Kidney capillary endothelial cell (primary cell): Measurements from ENCODE around the gene VSTM2B.

ENCODE experiments used
- DNase-seq: peaks from one replicate; pipeline ENCODE4 v3.0.0-alpha.2; 2018; ENCODE audit warnings: low spot score

The VSTM2B gene

GRCh38 chr19:29568036-29569025 lies 42.5 kb downstream of the VSTM2B start:
- DNase-seq = no peak

GRCh38 chr19:29569038-29569911 lies 43.5 kb downstream of the VSTM2B start:
- no peak for DNase-seq

GRCh38 chr19:29571181-29571580 lies 45.4 kb downstream of the VSTM2B start:
- DNase-seq = no peak

- no peak for DNase-seq
These were observed 47.7 kb downstream of the VSTM2B start for GRCh38 chr19:29573486-29573885.

- DNase-seq = no peak
These were observed 48.7 kb downstream of the VSTM2B start for GRCh38 chr19:29574510-29574909.

- no peak for DNase-seq
These were observed 50.3 kb downstream of the VSTM2B start for GRCh38 chr19:29576046-29576606.

- DNase-seq = no peak
These were observed 51.2 kb downstream of the VSTM2B start for GRCh38 chr19:29576761-29577648.

GRCh38 chr19:29577649-29577963 lies 51.8 kb downstream of the VSTM2B start:
- no peak for DNase-seq

GRCh38 chr19:29578349-29578748 lies 52.6 kb downstream of the VSTM2B start:
- DNase-seq = no peak

GRCh38 chr19:29579308-29579910 lies 53.6 kb downstream of the VSTM2B start:
- DNase-seq = no peak

- DNase-seq = no peak
These were observed 55.6 kb downstream of the VSTM2B start for GRCh38 chr19:29581398-29581797.

GRCh38 chr19:29583196-29583999 lies 57.6 kb downstream of the VSTM2B start:
- peak; percentile 30 for DNase-seq

GRCh38 chr19:29586401-29586800 lies 60.6 kb downstream of the VSTM2B start:
- no peak for DNase-seq

- DNase-seq = no peak
These were observed 61.3 kb downstream of the VSTM2B start for GRCh38 chr19:29587059-29587458.

GRCh38 chr19:29587518-29587986 lies 61.8 kb downstream of the VSTM2B start:
- DNase-seq = peak; percentile 31

- DNase-seq = no peak
These were observed 62.3 kb downstream of the VSTM2B start for GRCh38 chr19:29588095-29588494.

GRCh38 chr19:29590278-29590677 lies 64.5 kb downstream of the VSTM2B start:
- DNase-seq = no peak

GRCh38 chr19:29591670-29592069 lies 65.9 kb downstream of the VSTM2B start:
- no peak for DNase-seq

GRCh38 chr19:29593869-29594268 lies 68.1 kb downstream of the VSTM2B start:
- no peak for DNase-seq

GRCh38 chr19:29596080-29596727 lies 70.4 kb downstream of the VSTM2B start:
- DNase-seq = no peak
